Measurements from ENCODE around the gene PLIN3. TPM values are rescaled to one million over a fixed set of nuclear protein-coding genes. Genes with fewer than 3 reads are reported as not detected.

Gene PLIN3
- total and polyA plus RNA-seq, 9 of the 15 experiments (the other 6 are each of a cell fraction or from before 2014, with no cell fraction given) = 7.5 to 75.6 (median 43.1) TPM

GRCh38 chr19:4870025-4870700, 2.7 kb upstream of the PLIN3 start (continued):
- TF ChIP-seq, protein P1, sequence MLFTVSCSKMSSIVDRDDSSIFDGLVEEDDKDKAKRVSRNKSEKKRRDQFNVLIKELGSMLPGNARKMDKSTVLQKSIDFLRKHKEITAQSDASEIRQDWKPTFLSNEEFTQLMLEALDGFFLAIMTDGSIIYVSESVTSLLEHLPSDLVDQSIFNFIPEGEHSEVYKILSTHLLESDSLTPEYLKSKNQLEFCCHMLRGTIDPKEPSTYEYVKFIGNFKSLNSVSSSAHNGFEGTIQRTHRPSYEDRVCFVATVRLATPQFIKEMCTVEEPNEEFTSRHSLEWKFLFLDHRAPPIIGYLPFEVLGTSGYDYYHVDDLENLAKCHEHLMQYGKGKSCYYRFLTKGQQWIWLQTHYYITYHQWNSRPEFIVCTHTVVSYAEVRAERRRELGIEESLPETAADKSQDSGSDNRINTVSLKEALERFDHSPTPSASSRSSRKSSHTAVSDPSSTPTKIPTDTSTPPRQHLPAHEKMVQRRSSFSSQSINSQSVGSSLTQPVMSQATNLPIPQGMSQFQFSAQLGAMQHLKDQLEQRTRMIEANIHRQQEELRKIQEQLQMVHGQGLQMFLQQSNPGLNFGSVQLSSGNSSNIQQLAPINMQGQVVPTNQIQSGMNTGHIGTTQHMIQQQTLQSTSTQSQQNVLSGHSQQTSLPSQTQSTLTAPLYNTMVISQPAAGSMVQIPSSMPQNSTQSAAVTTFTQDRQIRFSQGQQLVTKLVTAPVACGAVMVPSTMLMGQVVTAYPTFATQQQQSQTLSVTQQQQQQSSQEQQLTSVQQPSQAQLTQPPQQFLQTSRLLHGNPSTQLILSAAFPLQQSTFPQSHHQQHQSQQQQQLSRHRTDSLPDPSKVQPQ (CRISPR knock-in tag; IDR thresholded peaks at IDR 0.05; ENCODE audit: borderline replicate concordance) = no peak
- TF ChIP-seq POLR2H (tag; IDR thresholded peaks at IDR 0.05; ENCODE audit: low read depth) (no peak), HDAC8 (tag; IDR thresholded peaks at IDR 0.05) (no peak)
- TF ChIP-seq, protein P2, sequence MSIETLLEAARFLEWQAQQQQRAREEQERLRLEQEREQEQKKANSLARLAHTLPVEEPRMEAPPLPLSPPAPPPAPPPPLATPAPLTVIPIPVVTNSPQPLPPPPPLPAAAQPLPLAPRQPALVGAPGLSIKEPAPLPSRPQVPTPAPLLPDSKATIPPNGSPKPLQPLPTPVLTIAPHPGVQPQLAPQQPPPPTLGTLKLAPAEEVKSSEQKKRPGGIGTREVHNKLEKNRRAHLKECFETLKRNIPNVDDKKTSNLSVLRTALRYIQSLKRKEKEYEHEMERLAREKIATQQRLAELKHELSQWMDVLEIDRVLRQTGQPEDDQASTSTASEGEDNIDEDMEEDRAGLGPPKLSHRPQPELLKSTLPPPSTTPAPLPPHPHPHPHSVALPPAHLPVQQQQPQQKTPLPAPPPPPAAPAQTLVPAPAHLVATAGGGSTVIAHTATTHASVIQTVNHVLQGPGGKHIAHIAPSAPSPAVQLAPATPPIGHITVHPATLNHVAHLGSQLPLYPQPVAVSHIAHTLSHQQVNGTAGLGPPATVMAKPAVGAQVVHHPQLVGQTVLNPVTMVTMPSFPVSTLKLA (conservative IDR thresholded peaks at IDR 0.05) = peak in 1 of 2 experiments; percentile 65; a peak in 2 of 4 replicates
- TF ChIP-seq, protein P3, sequence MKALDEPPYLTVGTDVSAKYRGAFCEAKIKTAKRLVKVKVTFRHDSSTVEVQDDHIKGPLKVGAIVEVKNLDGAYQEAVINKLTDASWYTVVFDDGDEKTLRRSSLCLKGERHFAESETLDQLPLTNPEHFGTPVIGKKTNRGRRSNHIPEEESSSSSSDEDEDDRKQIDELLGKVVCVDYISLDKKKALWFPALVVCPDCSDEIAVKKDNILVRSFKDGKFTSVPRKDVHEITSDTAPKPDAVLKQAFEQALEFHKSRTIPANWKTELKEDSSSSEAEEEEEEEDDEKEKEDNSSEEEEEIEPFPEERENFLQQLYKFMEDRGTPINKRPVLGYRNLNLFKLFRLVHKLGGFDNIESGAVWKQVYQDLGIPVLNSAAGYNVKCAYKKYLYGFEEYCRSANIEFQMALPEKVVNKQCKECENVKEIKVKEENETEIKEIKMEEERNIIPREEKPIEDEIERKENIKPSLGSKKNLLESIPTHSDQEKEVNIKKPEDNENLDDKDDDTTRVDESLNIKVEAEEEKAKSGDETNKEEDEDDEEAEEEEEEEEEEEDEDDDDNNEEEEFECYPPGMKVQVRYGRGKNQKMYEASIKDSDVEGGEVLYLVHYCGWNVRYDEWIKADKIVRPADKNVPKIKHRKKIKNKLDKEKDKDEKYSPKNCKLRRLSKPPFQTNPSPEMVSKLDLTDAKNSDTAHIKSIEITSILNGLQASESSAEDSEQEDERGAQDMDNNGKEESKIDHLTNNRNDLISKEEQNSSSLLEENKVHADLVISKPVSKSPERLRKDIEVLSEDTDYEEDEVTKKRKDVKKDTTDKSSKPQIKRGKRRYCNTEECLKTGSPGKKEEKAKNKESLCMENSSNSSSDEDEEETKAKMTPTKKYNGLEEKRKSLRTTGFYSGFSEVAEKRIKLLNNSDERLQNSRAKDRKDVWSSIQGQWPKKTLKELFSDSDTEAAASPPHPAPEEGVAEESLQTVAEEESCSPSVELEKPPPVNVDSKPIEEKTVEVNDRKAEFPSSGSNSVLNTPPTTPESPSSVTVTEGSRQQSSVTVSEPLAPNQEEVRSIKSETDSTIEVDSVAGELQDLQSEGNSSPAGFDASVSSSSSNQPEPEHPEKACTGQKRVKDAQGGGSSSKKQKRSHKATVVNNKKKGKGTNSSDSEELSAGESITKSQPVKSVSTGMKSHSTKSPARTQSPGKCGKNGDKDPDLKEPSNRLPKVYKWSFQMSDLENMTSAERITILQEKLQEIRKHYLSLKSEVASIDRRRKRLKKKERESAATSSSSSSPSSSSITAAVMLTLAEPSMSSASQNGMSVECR (CRISPR knock-in tag; IDR thresholded peaks at IDR 0.05) = no peak
- TF ChIP-seq, protein P4, sequence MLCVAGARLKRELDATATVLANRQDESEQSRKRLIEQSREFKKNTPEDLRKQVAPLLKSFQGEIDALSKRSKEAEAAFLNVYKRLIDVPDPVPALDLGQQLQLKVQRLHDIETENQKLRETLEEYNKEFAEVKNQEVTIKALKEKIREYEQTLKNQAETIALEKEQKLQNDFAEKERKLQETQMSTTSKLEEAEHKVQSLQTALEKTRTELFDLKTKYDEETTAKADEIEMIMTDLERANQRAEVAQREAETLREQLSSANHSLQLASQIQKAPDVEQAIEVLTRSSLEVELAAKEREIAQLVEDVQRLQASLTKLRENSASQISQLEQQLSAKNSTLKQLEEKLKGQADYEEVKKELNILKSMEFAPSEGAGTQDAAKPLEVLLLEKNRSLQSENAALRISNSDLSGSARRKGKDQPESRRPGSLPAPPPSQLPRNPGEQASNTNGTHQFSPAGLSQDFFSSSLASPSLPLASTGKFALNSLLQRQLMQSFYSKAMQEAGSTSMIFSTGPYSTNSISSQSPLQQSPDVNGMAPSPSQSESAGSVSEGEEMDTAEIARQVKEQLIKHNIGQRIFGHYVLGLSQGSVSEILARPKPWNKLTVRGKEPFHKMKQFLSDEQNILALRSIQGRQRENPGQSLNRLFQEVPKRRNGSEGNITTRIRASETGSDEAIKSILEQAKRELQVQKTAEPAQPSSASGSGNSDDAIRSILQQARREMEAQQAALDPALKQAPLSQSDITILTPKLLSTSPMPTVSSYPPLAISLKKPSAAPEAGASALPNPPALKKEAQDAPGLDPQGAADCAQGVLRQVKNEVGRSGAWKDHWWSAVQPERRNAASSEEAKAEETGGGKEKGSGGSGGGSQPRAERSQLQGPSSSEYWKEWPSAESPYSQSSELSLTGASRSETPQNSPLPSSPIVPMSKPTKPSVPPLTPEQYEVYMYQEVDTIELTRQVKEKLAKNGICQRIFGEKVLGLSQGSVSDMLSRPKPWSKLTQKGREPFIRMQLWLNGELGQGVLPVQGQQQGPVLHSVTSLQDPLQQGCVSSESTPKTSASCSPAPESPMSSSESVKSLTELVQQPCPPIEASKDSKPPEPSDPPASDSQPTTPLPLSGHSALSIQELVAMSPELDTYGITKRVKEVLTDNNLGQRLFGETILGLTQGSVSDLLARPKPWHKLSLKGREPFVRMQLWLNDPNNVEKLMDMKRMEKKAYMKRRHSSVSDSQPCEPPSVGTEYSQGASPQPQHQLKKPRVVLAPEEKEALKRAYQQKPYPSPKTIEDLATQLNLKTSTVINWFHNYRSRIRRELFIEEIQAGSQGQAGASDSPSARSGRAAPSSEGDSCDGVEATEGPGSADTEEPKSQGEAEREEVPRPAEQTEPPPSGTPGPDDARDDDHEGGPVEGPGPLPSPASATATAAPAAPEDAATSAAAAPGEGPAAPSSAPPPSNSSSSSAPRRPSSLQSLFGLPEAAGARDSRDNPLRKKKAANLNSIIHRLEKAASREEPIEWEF (CRISPR knock-in tag; IDR thresholded peaks at IDR 0.05) = no peak
- TF ChIP-seq, protein P5, sequence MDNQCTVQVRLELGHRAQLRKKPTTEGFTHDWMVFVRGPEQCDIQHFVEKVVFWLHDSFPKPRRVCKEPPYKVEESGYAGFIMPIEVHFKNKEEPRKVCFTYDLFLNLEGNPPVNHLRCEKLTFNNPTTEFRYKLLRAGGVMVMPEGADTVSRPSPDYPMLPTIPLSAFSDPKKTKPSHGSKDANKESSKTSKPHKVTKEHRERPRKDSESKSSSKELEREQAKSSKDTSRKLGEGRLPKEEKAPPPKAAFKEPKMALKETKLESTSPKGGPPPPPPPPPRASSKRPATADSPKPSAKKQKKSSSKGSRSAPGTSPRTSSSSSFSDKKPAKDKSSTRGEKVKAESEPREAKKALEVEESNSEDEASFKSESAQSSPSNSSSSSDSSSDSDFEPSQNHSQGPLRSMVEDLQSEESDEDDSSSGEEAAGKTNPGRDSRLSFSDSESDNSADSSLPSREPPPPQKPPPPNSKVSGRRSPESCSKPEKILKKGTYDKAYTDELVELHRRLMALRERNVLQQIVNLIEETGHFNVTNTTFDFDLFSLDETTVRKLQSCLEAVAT (IDR thresholded peaks at IDR 0.05) = peak; percentile 11 to 13; a peak in 1 of 4 replicates

All from K562 (cell line).